Measurements from ENCODE around the gene VAC14. TPM values are rescaled to one million over a fixed set of nuclear protein-coding genes. Genes with fewer than 3 reads are reported as not detected.

Gene VAC14
- polyA plus RNA-seq, 1 of the 3 experiments (the other 2 are of a cell fraction) = 33.2 TPM

DNA sequence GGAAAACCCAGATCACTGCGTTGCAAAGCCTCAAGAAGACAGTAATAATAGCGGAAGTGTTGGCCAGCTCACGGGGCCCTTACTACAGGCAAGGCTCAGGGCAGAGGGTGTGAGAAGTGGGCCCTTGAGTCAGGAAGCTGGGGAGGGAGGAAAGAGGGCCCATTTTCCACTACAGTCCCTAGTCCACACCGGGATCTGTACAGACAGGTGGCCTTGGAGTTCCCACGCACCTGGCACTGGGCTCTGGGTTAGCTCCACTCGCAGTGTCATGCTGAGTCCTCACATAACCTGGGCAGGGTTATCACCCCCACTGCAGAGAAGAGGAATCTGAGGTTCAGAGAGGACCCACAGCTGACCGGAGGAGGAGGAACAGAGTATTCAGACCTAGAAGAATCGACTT is 98.3 kb downstream of the VAC14 start (continued):
- TF ChIP-seq, protein P1, sequence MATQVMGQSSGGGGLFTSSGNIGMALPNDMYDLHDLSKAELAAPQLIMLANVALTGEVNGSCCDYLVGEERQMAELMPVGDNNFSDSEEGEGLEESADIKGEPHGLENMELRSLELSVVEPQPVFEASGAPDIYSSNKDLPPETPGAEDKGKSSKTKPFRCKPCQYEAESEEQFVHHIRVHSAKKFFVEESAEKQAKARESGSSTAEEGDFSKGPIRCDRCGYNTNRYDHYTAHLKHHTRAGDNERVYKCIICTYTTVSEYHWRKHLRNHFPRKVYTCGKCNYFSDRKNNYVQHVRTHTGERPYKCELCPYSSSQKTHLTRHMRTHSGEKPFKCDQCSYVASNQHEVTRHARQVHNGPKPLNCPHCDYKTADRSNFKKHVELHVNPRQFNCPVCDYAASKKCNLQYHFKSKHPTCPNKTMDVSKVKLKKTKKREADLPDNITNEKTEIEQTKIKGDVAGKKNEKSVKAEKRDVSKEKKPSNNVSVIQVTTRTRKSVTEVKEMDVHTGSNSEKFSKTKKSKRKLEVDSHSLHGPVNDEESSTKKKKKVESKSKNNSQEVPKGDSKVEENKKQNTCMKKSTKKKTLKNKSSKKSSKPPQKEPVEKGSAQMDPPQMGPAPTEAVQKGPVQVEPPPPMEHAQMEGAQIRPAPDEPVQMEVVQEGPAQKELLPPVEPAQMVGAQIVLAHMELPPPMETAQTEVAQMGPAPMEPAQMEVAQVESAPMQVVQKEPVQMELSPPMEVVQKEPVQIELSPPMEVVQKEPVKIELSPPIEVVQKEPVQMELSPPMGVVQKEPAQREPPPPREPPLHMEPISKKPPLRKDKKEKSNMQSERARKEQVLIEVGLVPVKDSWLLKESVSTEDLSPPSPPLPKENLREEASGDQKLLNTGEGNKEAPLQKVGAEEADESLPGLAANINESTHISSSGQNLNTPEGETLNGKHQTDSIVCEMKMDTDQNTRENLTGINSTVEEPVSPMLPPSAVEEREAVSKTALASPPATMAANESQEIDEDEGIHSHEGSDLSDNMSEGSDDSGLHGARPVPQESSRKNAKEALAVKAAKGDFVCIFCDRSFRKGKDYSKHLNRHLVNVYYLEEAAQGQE (IDR thresholded peaks at IDR 0.05; ENCODE audit: low read depth, low read length) = no peak
- TF ChIP-seq SIN3A (IDR thresholded peaks at IDR 0.05; ENCODE audit: borderline replicate concordance, low read depth, low read length) (no peak), SMC3 (IDR thresholded peaks at IDR 0.05; ENCODE audit: low read depth, low read length) (no peak)
- TF ChIP-seq, protein P2, sequence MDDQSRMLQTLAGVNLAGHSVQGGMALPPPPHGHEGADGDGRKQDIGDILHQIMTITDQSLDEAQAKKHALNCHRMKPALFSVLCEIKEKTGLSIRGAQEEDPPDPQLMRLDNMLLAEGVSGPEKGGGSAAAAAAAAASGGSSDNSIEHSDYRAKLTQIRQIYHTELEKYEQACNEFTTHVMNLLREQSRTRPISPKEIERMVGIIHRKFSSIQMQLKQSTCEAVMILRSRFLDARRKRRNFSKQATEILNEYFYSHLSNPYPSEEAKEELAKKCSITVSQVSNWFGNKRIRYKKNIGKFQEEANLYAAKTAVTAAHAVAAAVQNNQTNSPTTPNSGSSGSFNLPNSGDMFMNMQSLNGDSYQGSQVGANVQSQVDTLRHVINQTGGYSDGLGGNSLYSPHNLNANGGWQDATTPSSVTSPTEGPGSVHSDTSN (IDR thresholded peaks at IDR 0.05) = no peak

DNA sequence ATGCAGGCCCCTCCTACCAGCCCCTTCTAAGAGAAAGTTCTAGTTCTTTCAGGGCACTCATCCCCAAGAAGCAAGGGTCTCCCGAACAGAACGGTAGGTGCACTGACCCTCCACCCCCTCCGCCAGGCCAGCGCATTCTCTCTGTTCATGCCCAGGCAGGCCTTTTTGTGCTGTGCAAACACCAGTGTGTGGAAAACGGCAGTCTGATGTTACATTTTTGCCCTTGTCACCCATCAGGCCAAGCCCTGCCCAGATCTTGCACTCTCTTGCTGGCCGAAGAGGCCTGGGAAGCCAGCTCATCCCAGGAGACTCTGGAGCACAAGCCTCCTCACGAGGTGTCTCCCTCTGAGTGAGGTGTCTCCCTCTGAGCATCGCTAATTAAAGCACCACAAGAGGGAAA is 99.0 kb downstream of the VAC14 start:
- Histone ChIP-seq H3K4me3 (ENCODE audit: low read depth in 2 of 2, low read length in 1 of 2) (no peak overlapping the region), H3K36me3 (replicated peaks in 1 of 2; ENCODE audit: control insufficient read depth in 1 of 2, insufficient read depth in 2 of 2, low read length in 1 of 2) (no peaks in the 10 kb centered on the region), H3K4me2 (peak overlapping the region; percentile 60; the same call in 1 of the 2 replicates), H2AFZ (ENCODE audit: low read depth) (no peak overlapping the region), H3K9me3 (no peaks in the 10 kb centered on the region), H3K4me1 (ENCODE audit: control insufficient read depth in 1 of 2, insufficient read depth in 2 of 2, low read depth in 1 of 2, low read length in 1 of 2) (peaks cover 47 to 78% of the 10 kb centered on the region in 2 experiments; a peak in 3 of 4 replicates), H3K9ac (peak overlapping the region; percentile 60; the same call in 1 of the 2 replicates), H3K9me2 (no peaks in the 10 kb centered on the region), H3F3A (replicated peaks; ENCODE audit: insufficient read depth) (peaks cover 21% of the 10 kb centered on the region), H3K27ac (ENCODE audit: low read depth in 2 of 2, low read length in 1 of 2) (peak overlapping the region; percentile 96), H4K20me1 (ENCODE audit: insufficient read depth) (no peaks in the 10 kb centered on the region), H3K79me2 (ENCODE audit: insufficient read depth) (no peaks in the 10 kb centered on the region), H3K27me3 (ENCODE audit: insufficient read depth) (no peaks in the 10 kb centered on the region)
- POLR2A ChIA-PET = interaction anchor here (1.7 kb wide), 1 partner anchor 36 kb away, joined by 10 read pairs; no protein-coding TSS in a partner anchor
- TF ChIP-seq JUND (IDR thresholded peaks at IDR 0.05) = no peak
- no peak for TF ChIP-seq EP300 (IDR thresholded peaks at IDR 0.05; ENCODE audit: borderline replicate concordance in 1 of 2, low read depth in 1 of 2, low read length in 1 of 2)
- TF ChIP-seq NFIC (IDR thresholded peaks at IDR 0.05; ENCODE audit: borderline replicate concordance) = no peak
- TF ChIP-seq ELF1 (IDR thresholded peaks at IDR 0.05) = no peak
- no peak for TF ChIP-seq RAD21 (IDR thresholded peaks at IDR 0.05; ENCODE audit: low read length)
- no peak for TF ChIP-seq SMC3 (IDR thresholded peaks at IDR 0.05; ENCODE audit: low read depth, low read length)
- TF ChIP-seq EZH2phosphoT487 (IDR thresholded peaks at IDR 0.05; ENCODE audit: borderline replicate concordance, low read depth) = no peak
- no peak for TF ChIP-seq TCF12 (IDR thresholded peaks at IDR 0.05)
- TF ChIP-seq RXRA (IDR thresholded peaks at IDR 0.05; ENCODE audit: borderline replicate concordance, low read depth) = no peak
- TF ChIP-seq NRF1 (IDR thresholded peaks at IDR 0.05; ENCODE audit: low read depth, low read length) = no peak
- TF ChIP-seq TAF1 (IDR thresholded peaks at IDR 0.05; ENCODE audit: borderline replicate concordance, low read depth, low read length) = no peak
- CTCF ChIA-PET = interaction anchor here (1.8 to 3.3 kb wide), 3 partner anchors 15 to 68 kb away, joined by 12 to 25 read pairs (median 24); no protein-coding TSS in a partner anchor
- 98% methylated on average over 7 of the region's 8 CpGs for WGBS (ENCODE audit: low lambda C conversion rate)
- DNase-seq = no peak

Data from SK-N-SH (cell line).